MM.1S (cell line): Measurements from ENCODE around the gene ADRA2C.

Experiments used
- DNase-seq: peaks from one replicate; pipeline ENCODE4 v3.0.0-alpha.2; 2015
- H2AFZ ChIP-seq: fragments of 300-600 bp; sonication (generic); 2 replicates; pipeline ENCODE4 v1.6.0; 2016; ENCODE audit warnings: antibody characterized with exemption, low read length
- H3F3A ChIP-seq: fragments of 300-600 bp; sonication (generic); 2 replicates; pipeline ENCODE4 v1.6.1; 2016; ENCODE audit warnings: mild to moderate bottlenecking, antibody characterized with exemption, low read length, moderate library complexity, mixed read lengths; ENCODE audit not compliant: insufficient read depth
- H3K27ac ChIP-seq: fragments of 300-600 bp; sonication (generic); 2 replicates; pipeline ENCODE4 v1.5.1; 2016; ENCODE audit warnings: mild to moderate bottlenecking, low read length
- H3K27me3 ChIP-seq: fragments of 300-600 bp; sonication (generic); replicated peaks from 2 replicates; pipeline ENCODE4 v1.6.0; 2016; ENCODE audit warnings: low read length; ENCODE audit not compliant: insufficient read depth
- H3K36me3 ChIP-seq: fragments of 300-600 bp; sonication (generic); replicated peaks from 2 replicates; pipeline ENCODE4 v1.6.1; 2016; ENCODE audit warnings: mild to moderate bottlenecking, low read length, mixed read lengths; ENCODE audit not compliant: insufficient read depth
- H3K4me1 ChIP-seq: fragments of 300-600 bp; sonication (generic); 2 replicates; pipeline ENCODE4 v1.6.1; 2016; ENCODE audit warnings: low read length, mixed read lengths
- H3K4me2 ChIP-seq: fragments of 300-600 bp; sonication (generic); 2 replicates; pipeline ENCODE4 v1.6.0; 2016; ENCODE audit warnings: low read depth, low read length
- H3K4me3 ChIP-seq: fragments of 300-600 bp; sonication (generic); 2 replicates; pipeline ENCODE4 v1.5.1; 2016; ENCODE audit warnings: low read length, mixed read lengths
- H3K79me2 ChIP-seq: fragments of 300-600 bp; sonication (generic); 2 replicates; pipeline ENCODE4 v1.6.1; 2016; ENCODE audit warnings: mixed run types, low read length, mixed read lengths
- H3K9ac ChIP-seq: fragments of 300-600 bp; sonication (generic); 2 replicates; pipeline ENCODE4 v1.6.1; 2016; ENCODE audit warnings: low read length, mixed read lengths
- H3K9me2 ChIP-seq: fragments of 300-600 bp; sonication (generic); replicated peaks from 2 replicates; pipeline ENCODE4 v1.6.1; 2016; ENCODE audit warnings: mild to moderate bottlenecking, low read length, mixed read lengths; ENCODE audit not compliant: insufficient read depth
- H3K9me3 ChIP-seq: fragments of 300-600 bp; sonication (generic); replicated peaks from 2 replicates; pipeline ENCODE4 v1.6.1; 2016; ENCODE audit warnings: mild to moderate bottlenecking, low read length, mixed read lengths; ENCODE audit not compliant: insufficient read depth
- H4K20me1 ChIP-seq: fragments of 300-600 bp; sonication (generic); 2 replicates; pipeline ENCODE4 v1.6.1; 2016; ENCODE audit warnings: mild to moderate bottlenecking, low read length, moderate library complexity, mixed read lengths; ENCODE audit not compliant: insufficient read depth
- CTCF ChIP-seq: fragments of 300-600 bp; sonication (generic); IDR thresholded peaks from 2 replicates; pipeline ENCODE4 v1.5.1; 2016; ENCODE audit warnings: antibody characterized with exemption, low read length, mixed read lengths
- EZH2 ChIP-seq: fragments of 300-600 bp; sonication (generic); optimal IDR thresholded peaks from 2 replicates; pipeline ENCODE3; 2017; ENCODE audit warnings: low read depth, mild to moderate bottlenecking, antibody characterized with exemption, low read length, mixed read lengths
- EZH2phosphoT487 ChIP-seq: fragments of 300-600 bp; sonication (generic); IDR thresholded peaks from 2 replicates; pipeline ENCODE4 v1.6.1; 2018; ENCODE audit warnings: antibody characterized with exemption, low read length

ADRA2C gene

GRCh38 chr4:3735196-3735595, 31.0 kb upstream of the ADRA2C start:
- H3K79me2 ChIP-seq, result no peaks in the 10 kb centered on the region
- H4K20me1 ChIP-seq, result no peaks in the 10 kb centered on the region
- H3K9me3 ChIP-seq, result no peaks in the 10 kb centered on the region
- H3K4me1 ChIP-seq, result no peaks in the 10 kb centered on the region
- no peaks in the 10 kb centered on the region for H3F3A ChIP-seq
- TF ChIP-seq EZH2, result no peak
- no peak for TF ChIP-seq EZH2phosphoT487
- TF ChIP-seq CTCF, result no peak
- H3K27me3 ChIP-seq, result peaks cover 92% of the 10 kb centered on the region
- no peak overlapping the region for H3K27ac ChIP-seq
- no peak for DNase-seq
- no peaks in the 10 kb centered on the region for H3K9me2 ChIP-seq
- H2AFZ ChIP-seq, result no peak overlapping the region
- no peak overlapping the region for H3K4me2 ChIP-seq
- H3K9ac ChIP-seq, result no peak overlapping the region
- no peaks in the 10 kb centered on the region for H3K36me3 ChIP-seq
- no peak overlapping the region for H3K4me3 ChIP-seq

- Histone ChIP-seq H3K79me2 (no peaks in the 10 kb centered on the region), H3K4me1 (no peaks in the 10 kb centered on the region), H3K27me3 (peaks cover 96% of the 10 kb centered on the region), H2AFZ (no peak overlapping the region), H3K9ac (no peak overlapping the region), H3F3A (no peaks in the 10 kb centered on the region), H3K27ac (no peak overlapping the region), H3K36me3 (no peaks in the 10 kb centered on the region), H4K20me1 (no peaks in the 10 kb centered on the region), H3K9me3 (no peaks in the 10 kb centered on the region), H3K4me3 (no peak overlapping the region), H3K9me2 (no peaks in the 10 kb centered on the region), H3K4me2 (no peak overlapping the region)
- TF ChIP-seq EZH2phosphoT487, result no peak
- TF ChIP-seq CTCF, result no peak
- no peak for TF ChIP-seq EZH2
- DNase-seq, result no peak
Observed at GRCh38 chr4:3736290-3736689, 29.9 kb upstream of the ADRA2C start.

GRCh38 chr4:3736806-3737205, 29.4 kb upstream of the ADRA2C start:
- Histone ChIP-seq H3K9ac (no peak overlapping the region), H2AFZ (no peak overlapping the region), H3K27ac (no peak overlapping the region), H3K9me3 (no peaks in the 10 kb centered on the region), H3K9me2 (no peaks in the 10 kb centered on the region), H3F3A (no peaks in the 10 kb centered on the region), H3K4me1 (no peaks in the 10 kb centered on the region), H3K36me3 (no peaks in the 10 kb centered on the region), H3K27me3 (peaks cover 96% of the 10 kb centered on the region), H3K79me2 (no peaks in the 10 kb centered on the region), H4K20me1 (no peaks in the 10 kb centered on the region), H3K4me2 (no peak overlapping the region), H3K4me3 (no peak overlapping the region)
- TF ChIP-seq EZH2phosphoT487 (no peak), CTCF (no peak), EZH2 (no peak)
- DNase-seq, result no peak

GRCh38 chr4:3739577-3739976, 26.6 kb upstream of the ADRA2C start:
- H3K4me2 ChIP-seq, result no peak overlapping the region
- no peaks in the 10 kb centered on the region for H3K9me3 ChIP-seq
- no peaks in the 10 kb centered on the region for H3K4me1 ChIP-seq
- no peaks in the 10 kb centered on the region for H3K9me2 ChIP-seq
- TF ChIP-seq EZH2 (no peak), CTCF (no peak), EZH2phosphoT487 (no peak)
- no peak for DNase-seq
- H4K20me1 ChIP-seq, result no peaks in the 10 kb centered on the region
- H3K4me3 ChIP-seq, result no peak overlapping the region
- peaks cover 96% of the 10 kb centered on the region for H3K27me3 ChIP-seq
- H3K79me2 ChIP-seq, result no peaks in the 10 kb centered on the region
- no peak overlapping the region for H3K9ac ChIP-seq
- H3K27ac ChIP-seq, result no peak overlapping the region
- no peak overlapping the region for H2AFZ ChIP-seq
- no peaks in the 10 kb centered on the region for H3F3A ChIP-seq
- no peaks in the 10 kb centered on the region for H3K36me3 ChIP-seq
